ENCODE measurements around the gene ARHGEF10L. TPM values are rescaled to one million over a fixed set of nuclear protein-coding genes. Genes with fewer than 3 reads are reported as not detected.

ARHGEF10L gene
- total RNA-seq, 1 experiment from 2014 or later = 21.6 TPM

DNA sequence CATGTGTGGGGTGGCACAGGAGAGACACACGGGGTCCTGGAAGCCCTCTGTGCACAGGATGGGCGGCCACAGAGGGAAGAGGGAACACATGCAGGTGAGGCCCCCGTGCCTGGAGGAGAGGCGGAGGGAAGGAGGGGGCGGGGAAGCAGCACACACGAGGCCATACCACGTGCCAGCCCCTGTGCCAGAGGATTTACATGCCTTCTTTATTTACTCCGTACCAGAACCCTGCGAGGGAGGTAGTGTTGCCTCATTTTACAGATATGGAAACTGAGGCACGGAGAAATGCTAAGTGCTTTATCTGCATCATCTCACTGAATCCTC is 56.1 kb downstream of the ARHGEF10L start:
- H3K4me3 ChIP-seq = no peak overlapping the region
- no peaks in the 10 kb centered on the region for H4K20me1 ChIP-seq (ENCODE audit: insufficient read depth)
- intact Hi-C loops (cut with micrococcal nuclease; ENCODE audit: unreplicated experiment) = no loop called here
- H3K4me2 ChIP-seq = no peak overlapping the region
- H3K4me1 ChIP-seq (replicated peaks; ENCODE audit: insufficient read depth) = no peaks in the 10 kb centered on the region
- no peak for DNase-seq
- H3K27me3 ChIP-seq (ENCODE audit: insufficient read depth, low read depth) = no peaks in the 10 kb centered on the region
- H3K9me3 ChIP-seq (ENCODE audit: insufficient read depth, low read depth) = no peaks in the 10 kb centered on the region
- TF ChIP-seq, protein P1, sequence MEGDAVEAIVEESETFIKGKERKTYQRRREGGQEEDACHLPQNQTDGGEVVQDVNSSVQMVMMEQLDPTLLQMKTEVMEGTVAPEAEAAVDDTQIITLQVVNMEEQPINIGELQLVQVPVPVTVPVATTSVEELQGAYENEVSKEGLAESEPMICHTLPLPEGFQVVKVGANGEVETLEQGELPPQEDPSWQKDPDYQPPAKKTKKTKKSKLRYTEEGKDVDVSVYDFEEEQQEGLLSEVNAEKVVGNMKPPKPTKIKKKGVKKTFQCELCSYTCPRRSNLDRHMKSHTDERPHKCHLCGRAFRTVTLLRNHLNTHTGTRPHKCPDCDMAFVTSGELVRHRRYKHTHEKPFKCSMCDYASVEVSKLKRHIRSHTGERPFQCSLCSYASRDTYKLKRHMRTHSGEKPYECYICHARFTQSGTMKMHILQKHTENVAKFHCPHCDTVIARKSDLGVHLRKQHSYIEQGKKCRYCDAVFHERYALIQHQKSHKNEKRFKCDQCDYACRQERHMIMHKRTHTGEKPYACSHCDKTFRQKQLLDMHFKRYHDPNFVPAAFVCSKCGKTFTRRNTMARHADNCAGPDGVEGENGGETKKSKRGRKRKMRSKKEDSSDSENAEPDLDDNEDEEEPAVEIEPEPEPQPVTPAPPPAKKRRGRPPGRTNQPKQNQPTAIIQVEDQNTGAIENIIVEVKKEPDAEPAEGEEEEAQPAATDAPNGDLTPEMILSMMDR (conservative IDR thresholded peaks at IDR 0.05) = no peak
- no peak for TF ChIP-seq EZH2 (IDR thresholded peaks at IDR 0.05; ENCODE audit: low read depth)
- no peaks in the 10 kb centered on the region for H3F3A ChIP-seq (ENCODE audit: insufficient read depth, low read depth)
- H3K79me2 ChIP-seq (ENCODE audit: low read depth) = no peaks in the 10 kb centered on the region
- no TSS peak for BruUV-seq (replicated peaks)
- ChIA-PET POLR2A (ENCODE audit: unreplicated experiment) (interaction anchor here (0.7 kb wide), 1 partner anchor 11 kb away, joined by 11 read pairs; no protein-coding TSS in a partner anchor), CTCF (no interaction called here)
- no peaks in the 10 kb centered on the region for H3K36me3 ChIP-seq (ENCODE audit: low read depth)
- no peak overlapping the region for H3K27ac ChIP-seq
- no peak overlapping the region for H2AFZ ChIP-seq
- H3K9me2 ChIP-seq (ENCODE audit: insufficient read depth) = no peaks in the 10 kb centered on the region

DNA sequence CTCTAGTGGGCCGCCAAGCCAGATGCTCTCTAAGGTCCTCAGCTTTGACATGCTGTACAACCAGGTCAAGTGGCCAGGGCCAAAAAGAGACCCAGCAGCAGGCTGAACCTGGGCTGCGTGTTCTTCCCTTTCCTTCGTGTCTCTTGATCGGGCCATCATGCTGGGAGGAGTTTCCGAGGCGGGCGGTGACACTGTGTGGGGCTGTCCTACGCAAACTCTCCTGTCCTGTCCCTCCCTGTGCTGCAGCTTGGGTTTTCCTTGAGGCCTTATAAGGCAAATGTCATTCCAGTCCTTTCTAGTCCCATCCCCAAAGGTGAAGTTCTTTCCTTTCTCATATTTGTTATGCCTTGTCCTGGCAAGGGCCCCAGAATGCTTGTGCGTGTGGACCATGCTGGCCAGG is 56.7 kb downstream of the ARHGEF10L start:
- Histone ChIP-seq H3K4me2 (no peak overlapping the region), H3K4me1 (replicated peaks; ENCODE audit: insufficient read depth) (no peaks in the 10 kb centered on the region), H2AFZ (no peak overlapping the region), H3K27me3 (ENCODE audit: insufficient read depth, low read depth) (no peaks in the 10 kb centered on the region), H3K27ac (no peak overlapping the region), H3K36me3 (ENCODE audit: low read depth) (no peaks in the 10 kb centered on the region), H3F3A (ENCODE audit: insufficient read depth, low read depth) (no peaks in the 10 kb centered on the region), H3K79me2 (ENCODE audit: low read depth) (no peaks in the 10 kb centered on the region), H3K4me3 (no peak overlapping the region), H4K20me1 (ENCODE audit: insufficient read depth) (no peaks in the 10 kb centered on the region), H3K9me3 (ENCODE audit: insufficient read depth, low read depth) (no peaks in the 10 kb centered on the region), H3K9me2 (ENCODE audit: insufficient read depth) (no peaks in the 10 kb centered on the region)
- ChIA-PET POLR2A (ENCODE audit: unreplicated experiment) (no interaction called here), CTCF (no interaction called here)
- TF ChIP-seq EZH2 (IDR thresholded peaks at IDR 0.05; ENCODE audit: low read depth) = no peak
- TF ChIP-seq, protein P1 (conservative IDR thresholded peaks at IDR 0.05) = no peak
- no peak for DNase-seq
- BruUV-seq (replicated peaks) = no TSS peak
- intact Hi-C loops (cut with micrococcal nuclease; ENCODE audit: unreplicated experiment) = no loop called here

DNA sequence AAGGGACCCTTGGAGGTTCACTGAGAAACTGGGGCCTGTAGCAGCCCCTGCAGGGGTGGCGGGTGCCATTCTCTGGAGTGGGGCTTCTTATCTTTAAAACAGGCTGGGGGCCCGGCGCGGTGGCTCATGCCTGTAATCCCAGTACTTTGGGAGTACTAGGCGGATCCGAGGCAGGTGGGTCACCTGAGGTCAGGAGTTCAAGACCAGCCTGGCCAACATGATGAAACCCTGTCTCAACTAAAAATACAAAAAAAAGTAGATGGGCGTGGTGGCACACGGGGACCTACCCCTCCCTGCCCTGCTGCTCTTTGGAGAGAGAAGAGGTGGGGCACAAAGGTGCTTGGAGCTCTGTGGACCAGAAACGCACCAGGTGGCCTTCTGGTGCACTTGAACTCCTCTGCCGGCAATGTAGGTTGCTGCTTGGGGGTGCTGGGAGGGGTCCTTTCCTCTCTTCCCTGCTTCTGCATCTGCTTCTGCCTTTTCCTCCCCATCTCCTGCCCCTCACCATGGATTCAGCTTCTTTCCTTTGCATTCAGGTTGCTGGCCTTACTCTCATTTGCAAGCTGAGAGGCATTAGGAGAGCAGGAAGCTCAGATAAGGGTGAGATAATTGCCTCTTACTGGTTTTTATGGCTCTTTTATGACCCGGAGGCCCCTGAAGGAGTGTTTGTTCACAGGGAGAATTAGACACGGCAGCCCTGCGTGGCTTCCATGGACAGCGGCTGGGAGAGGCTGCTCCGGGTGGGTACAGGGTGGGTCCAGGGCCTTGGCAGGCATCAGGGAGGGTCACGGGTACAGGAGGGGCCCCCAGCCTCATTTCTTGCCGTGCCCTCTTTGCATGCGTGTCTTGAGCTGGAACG is 57.4 kb downstream of the ARHGEF10L start:
- intact Hi-C loops (cut with micrococcal nuclease; ENCODE audit: unreplicated experiment) = no loop called here
- Histone ChIP-seq H2AFZ (no peak overlapping the region), H3K4me3 (no peak overlapping the region), H3K36me3 (ENCODE audit: low read depth) (no peaks in the 10 kb centered on the region), H3K4me1 (replicated peaks; ENCODE audit: insufficient read depth) (no peaks in the 10 kb centered on the region), H3K27ac (no peak overlapping the region), H3K9me3 (ENCODE audit: insufficient read depth, low read depth) (no peaks in the 10 kb centered on the region), H3F3A (ENCODE audit: insufficient read depth, low read depth) (no peaks in the 10 kb centered on the region), H3K79me2 (ENCODE audit: low read depth) (no peaks in the 10 kb centered on the region), H4K20me1 (ENCODE audit: insufficient read depth) (no peaks in the 10 kb centered on the region), H3K4me2 (no peak overlapping the region), H3K9me2 (ENCODE audit: insufficient read depth) (no peaks in the 10 kb centered on the region), H3K27me3 (ENCODE audit: insufficient read depth, low read depth) (no peaks in the 10 kb centered on the region)
- POLR2A ChIA-PET (ENCODE audit: unreplicated experiment) = no interaction called here
- no TSS peak for BruUV-seq (replicated peaks)
- no peak for TF ChIP-seq EZH2 (IDR thresholded peaks at IDR 0.05; ENCODE audit: low read depth)
- TF ChIP-seq, protein P1 (conservative IDR thresholded peaks at IDR 0.05) = no peak
- CTCF ChIA-PET = no interaction called here
- DNase-seq = no peak
